Forelimb muscle (tissue), 1 donor: ENCODE data around the gene STK32B. TPM values are rescaled to one million over a fixed set of nuclear protein-coding genes. Genes with fewer than 3 reads are reported as not detected.

Experiments
- DNase-seq: peaks from one replicate; pipeline ENCODE4 v3.0.0-alpha.2; 2013; ENCODE audit warnings: low read depth
- polyA plus RNA-seq: library from polyadenylated mRNA; unstranded; fragments of 120-200 nt; gene quantifications from one replicate; pipeline ENCODE4 v1.2.1, GENCODE V29; 2013; ENCODE audit not compliant: insufficient read length

The STK32B gene
- polyA plus RNA-seq, 1 donor = 5.4 TPM

GRCh38 chr4:5361968-5362367 is 310.7 kb downstream of the STK32B start:
- no peak for DNase-seq

DNA sequence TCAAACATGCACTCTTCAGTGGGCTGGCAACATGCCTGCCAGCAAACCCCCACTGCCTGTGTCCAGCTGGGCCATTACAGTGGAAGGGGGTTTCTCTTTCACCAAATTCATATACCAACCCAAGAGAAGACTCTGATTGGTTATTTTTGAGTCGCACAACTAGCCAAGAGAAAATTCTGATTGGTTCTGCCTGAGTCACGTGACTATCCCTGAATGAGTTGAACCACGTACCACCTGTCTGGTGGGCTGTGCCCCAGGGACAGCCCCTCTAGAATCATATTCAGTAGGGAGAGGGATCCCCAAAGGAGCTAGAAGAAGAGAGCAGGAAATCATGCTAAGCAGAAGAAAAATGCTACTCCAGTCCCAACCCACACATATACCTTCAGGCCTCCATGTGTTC is 313.1 kb downstream of the STK32B start:
- no peak for DNase-seq

DNA sequence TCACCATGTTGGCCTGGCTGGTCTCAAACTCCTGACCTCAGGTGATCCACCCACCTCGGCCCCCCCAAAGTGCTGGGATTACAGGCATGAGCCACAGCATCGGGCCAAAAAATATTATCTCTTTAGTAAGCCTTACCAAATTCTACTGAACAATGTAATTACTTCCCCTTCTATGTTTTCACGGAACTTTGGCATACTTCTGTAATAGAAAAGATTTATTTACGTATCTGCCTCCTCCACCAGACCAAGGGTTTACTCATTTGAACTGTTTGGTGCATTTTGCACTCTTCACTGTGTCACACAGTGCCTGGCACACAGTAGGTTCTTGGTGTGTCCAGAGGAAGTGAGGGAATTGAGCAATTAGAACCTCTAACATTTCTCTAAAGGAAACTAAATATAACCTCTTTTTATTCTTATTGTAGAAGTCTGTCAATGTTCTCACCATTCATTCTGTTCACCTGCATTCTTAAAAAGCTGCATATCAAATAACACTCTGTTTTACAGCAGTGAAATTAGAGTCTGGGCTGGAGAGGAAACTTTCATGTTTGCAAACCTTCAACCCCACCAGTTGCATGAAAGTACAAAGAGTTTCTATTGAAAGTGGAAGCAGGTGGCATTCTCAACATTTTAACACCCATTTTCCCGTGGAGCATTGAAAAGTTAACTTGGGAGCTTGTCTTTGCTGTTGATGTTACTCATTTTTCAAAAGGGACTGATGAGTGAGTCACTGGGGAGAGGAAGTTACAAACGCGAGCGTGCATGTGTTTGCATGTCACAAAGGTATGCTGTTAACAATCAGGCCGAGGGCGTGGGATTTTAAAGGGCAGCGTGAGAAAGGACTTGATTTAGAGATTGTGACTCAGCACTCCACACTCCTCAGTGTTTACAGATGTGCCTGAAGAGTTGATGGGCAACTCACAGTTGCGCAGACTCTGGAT is 314.1 kb downstream of the STK32B start:
- no peak for DNase-seq

GRCh38 chr4:5366009-5366386 is 314.7 kb downstream of the STK32B start:
- DNase-seq = no peak

- no peak for DNase-seq
These were observed 315.1 kb downstream of the STK32B start for GRCh38 chr4:5366421-5366820.

GRCh38 chr4:5368426-5368825 is 317.1 kb downstream of the STK32B start:
- no peak for DNase-seq

GRCh38 chr4:5370286-5370685 is 319.0 kb downstream of the STK32B start:
- DNase-seq = no peak

DNA sequence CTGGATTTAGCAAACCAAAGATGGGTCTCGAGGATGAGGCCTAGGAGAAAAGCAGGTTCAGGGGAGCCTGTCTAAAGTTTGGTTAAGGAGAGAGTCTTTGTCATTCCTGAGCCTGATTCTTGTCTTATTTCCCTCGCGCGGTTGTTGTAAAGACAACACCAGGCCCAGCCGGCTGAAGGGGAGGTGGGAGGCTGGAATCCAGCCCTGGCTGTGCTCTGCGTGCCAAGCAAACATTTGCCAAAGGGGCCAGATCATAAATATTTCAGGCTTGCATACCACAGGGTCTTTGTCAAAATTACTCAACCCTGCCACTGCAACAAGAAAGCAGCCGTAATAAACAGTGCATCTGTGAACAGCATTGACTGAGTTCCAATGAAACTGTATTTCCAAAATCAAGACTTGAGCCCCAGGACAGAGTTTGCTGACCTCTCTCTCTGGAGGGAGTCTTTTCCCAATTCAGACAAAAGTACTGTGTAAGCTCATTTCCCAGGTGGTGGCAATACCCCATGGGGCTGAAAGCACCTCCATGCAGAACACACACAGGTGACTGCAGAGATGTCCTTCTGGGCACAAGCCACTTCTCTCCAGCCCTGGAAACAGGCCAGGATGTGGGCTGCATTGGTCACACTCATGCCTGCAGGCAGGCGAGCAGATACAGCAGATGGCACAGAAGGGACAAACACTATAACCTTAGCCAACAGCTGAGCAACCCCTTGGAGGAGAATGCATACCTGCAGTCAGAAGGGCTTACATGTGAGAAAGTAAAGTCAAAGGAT is 320.3 kb downstream of the STK32B start:
- no peak for DNase-seq

GRCh38 chr4:5372198-5372597 is 320.9 kb downstream of the STK32B start:
- DNase-seq = no peak

DNA sequence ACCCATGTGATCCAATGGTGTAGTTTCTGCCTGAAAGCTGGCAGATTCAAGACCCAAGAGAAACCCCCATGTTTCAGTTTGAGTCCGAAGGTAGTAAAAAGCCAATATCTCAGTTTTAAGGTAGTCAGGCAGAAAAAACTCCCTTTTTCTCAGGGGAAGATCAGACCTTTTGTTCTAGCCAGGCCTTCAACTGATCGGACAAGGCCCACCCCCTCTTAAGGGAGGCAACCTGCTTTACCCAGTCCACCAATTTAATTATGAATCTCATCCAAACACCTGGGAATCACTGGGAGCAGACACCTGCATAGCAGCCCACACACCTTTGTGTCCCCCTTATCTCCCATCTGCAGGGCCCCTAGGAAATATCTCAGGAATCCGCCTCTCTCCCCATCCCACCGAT is 322.0 kb downstream of the STK32B start:
- DNase-seq = no peak

DNA sequence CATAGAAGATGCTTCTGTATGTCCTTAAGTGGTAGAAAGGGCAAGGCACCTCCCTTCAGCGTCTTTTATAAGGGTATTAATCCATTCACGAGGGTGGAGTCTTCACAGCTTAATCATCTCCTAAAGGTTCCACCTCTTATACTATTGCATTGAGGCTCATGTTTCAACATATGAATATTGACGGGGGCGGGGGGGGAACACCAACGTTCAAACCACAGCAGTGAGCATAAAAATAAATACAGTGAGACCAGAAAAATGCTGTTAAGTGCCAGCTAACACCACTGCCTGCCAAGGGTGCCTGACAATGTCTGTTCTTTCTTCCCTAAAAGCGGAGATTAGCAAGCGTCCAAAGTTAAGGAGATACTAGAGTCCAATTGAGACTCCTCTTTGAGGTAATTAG is 323.3 kb downstream of the STK32B start:
- DNase-seq = no peak

GRCh38 chr4:5374994-5375393 is 323.7 kb downstream of the STK32B start:
- no peak for DNase-seq

DNA sequence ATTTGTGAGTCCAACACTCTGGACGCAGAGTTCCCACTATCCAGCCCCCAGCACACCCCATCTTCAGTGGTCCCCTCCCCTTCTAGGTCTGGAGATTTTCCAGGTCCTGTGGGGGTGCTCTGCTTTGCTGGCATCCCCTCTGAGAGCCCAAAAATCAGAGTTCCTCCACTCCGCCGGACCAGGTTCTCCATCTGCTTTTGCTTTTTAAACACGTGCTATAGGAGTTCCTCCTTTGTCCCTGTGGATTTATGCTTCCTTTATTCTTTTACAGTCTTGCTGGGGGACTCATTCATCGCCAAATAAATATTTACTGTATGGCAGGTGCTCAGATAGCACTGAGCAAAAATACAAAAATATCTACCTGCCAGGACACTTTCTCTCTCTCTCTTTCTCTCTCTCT is 324.7 kb downstream of the STK32B start:
- no peak for DNase-seq

DNA sequence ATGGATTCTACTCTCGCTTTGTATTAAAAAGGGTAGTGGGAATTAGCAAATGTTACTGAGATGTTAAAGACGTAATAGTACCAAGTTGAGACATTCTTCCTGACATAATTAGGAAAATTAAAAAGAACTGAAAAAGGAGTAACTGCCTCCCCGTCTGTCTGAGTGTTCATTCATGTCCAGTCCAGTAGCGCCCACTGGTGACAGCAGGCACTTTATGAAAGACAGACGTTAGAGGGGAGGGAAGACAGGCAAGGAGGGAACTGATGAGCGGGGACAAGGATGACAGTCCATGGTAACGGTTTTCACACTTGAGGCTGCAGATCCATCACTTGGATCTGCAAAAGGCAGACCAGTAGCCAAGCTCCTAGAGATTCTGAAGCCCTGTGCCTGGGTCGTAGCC is 326.7 kb downstream of the STK32B start:
- no peak for DNase-seq

- no peak for DNase-seq
These were observed 328.6 kb downstream of the STK32B start for GRCh38 chr4:5379895-5380294.

- DNase-seq = no peak
These were observed 330.7 kb downstream of the STK32B start for GRCh38 chr4:5381961-5382441.

DNA sequence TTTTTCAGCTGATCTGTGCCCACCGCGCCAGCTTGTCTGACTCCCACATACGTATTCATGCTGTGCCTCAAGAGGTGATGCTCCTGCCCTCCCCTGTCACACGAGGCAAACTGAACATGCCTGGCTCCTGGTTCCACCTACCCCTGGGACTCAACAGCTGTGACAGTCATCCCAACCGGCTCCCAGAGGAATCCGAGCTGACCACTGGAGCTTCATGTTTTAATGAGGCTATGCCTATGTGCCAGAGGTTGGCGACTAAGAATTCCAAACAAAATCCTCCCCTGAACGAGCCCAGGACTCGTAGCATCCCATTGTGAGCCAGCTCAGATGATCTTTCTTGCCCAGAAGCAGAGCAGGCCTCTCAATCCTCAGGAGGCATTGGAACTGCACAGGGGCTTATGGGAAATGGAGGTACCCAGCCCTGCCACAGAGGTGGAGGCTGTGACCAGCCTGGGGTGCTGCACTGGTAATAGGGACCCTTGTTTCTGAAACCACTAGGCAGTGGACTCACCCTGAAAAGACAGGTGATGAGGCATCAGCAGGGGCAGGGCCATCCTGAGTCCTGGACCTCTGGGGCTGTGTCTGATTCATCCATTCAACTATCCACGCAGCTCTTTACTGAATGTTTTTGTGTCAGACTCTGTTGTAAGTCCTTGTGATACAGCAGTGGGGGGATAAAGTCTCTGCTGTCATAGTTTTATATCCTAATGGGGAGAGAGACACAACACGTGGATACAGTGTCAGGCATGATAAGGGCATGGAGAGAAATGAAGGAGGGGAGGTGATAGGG is 332.1 kb downstream of the STK32B start:
- no peak for DNase-seq

DNA sequence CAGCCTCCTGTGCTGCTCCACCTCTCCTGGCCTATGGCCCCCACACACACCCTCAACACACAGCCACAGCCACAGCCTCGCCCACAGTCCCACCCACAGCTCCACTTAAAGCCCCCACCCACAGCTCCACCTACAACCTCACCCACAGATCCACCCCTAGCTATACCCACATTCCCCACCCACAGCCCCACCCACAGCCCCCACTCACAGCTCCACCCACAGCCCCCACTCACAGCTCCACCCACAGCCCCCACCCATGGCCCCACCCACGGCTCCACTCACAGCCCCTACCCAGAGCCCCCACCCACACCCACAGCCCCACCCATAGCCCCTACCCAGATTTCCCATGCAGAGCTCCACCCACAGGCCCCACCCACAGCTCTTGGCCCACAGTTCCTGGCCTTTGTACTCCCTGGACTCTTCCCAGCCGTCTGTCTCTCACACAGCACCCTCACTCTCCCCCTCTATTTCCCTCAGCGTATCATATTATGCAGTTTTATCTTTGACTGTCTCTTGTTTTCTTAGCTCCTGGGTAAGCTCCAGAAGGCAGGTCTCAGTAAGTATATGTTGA is 334.5 kb downstream of the STK32B start:
- no peak for DNase-seq

DNA sequence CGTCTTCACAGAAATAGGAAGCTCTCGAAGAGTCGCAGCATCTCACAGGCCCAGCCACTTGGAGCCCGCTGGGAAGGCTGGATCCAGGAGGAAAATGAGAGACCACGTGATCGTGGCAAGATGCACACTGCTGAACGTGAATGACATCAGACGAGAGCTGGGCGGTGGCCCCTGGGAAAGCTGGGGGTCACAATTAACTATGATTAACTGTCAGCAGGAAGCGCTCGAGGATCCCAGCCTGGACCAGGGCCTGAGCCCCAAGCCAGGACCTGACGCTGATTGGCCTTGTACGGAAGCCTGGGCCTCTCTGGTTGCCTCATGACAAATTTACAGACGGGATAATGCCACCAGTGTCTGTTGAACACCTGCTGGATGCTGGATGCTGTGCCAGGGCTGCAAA is 335.6 kb downstream of the STK32B start:
- DNase-seq = no peak

DNA sequence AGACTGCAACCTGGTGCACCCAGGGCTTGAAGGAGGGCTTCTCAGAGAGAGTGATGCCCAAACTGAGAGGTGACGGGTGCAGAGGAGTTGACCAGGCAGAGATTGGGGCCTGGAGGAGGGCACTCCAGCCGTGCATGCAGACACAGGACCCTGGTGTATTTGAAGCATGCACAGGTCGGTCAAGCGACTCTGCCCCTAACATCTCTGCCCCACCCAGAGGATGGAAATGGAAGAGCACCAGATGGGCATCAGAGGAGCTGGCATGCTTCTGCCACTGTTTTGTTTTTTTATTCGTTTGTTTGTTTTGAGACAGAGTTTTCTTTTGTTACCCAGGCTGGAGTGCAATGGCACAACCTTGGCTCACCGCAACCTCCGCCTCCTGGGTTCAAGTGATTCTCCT is 336.2 kb downstream of the STK32B start:
- DNase-seq = no peak

- DNase-seq = no peak
These were observed 338.6 kb downstream of the STK32B start for GRCh38 chr4:5389756-5390310.
